ENCODE measurements around the gene MRAP. TPM values are rescaled to one million over a fixed set of nuclear protein-coding genes. Genes with fewer than 3 reads are reported as not detected.

The MRAP gene
- total RNA-seq, 1 experiment from 2014 or later, result not detected

GRCh38 chr21:32276671-32277070 is 22.0 kb upstream of the MRAP start:
- ATAC-seq, result no peak
- H3K27ac ChIP-seq (ENCODE audit: low read depth, low read length), result no peak overlapping the region
- no peak overlapping the region for H3K4me3 ChIP-seq (replicated peaks in 1 of 2; ENCODE audit: low read depth in 1 of 2, low read length in 2 of 2)
- H2AFZ ChIP-seq (ENCODE audit: low read depth, low read length, poor library complexity, severe bottlenecking), result no peak overlapping the region
- ChIA-PET POLR2A (no interaction called here), RAD21 (ENCODE audit: low non-redundant PET in 1 of 2, low total read pairs in 2 of 2, uncharacterized antibody in 2 of 2, unreplicated experiment in 2 of 2) (no interaction called here), CTCF (interaction anchor here (1.0 to 1.6 kb wide), 3 partner anchors 18 to 495 kb away, joined by 3 to 6 read pairs (median 4); no protein-coding TSS in a partner anchor)
- BruUV-seq (replicated peaks), result no TSS peak
- intact Hi-C loops (cut with micrococcal nuclease), result no loop called here
- H3K36me3 ChIP-seq (ENCODE audit: control insufficient read depth in 1 of 2, insufficient read depth in 2 of 2, low read length in 2 of 2), result peaks cover 9 to 17% of the 10 kb centered on the region in 2 experiments; a peak in 2 of 4 replicates
- H3K27me3 ChIP-seq (ENCODE audit: insufficient read depth, low read length), result no peaks in the 10 kb centered on the region
- H3K4me1 ChIP-seq (ENCODE audit: control insufficient read depth in 1 of 2, insufficient read depth in 2 of 2, low read length in 2 of 2), result peaks cover 14 to 20% of the 10 kb centered on the region in 2 experiments; a peak in 3 of 4 replicates
- no peaks in the 10 kb centered on the region for H4K20me1 ChIP-seq (ENCODE audit: insufficient read depth)
- H3K79me2 ChIP-seq (ENCODE audit: insufficient read depth, low read length), result peaks cover 40% of the 10 kb centered on the region
- no peak for DNase-seq (ENCODE audit: low read depth, low spot score)
- H3K4me2 ChIP-seq (ENCODE audit: low read length), result no peak overlapping the region
- H3K9me2 ChIP-seq (ENCODE audit: insufficient read depth), result no peaks in the 10 kb centered on the region
- H3K9me3 ChIP-seq (ENCODE audit: control insufficient read depth in 1 of 2, insufficient read depth in 1 of 2, low read depth in 1 of 2, low read length in 2 of 2), result no peaks in the 10 kb centered on the region
- H3K9ac ChIP-seq (ENCODE audit: low read length), result no peak overlapping the region
- no peak for TF ChIP-seq SP1 (IDR thresholded peaks at IDR 0.05; ENCODE audit: low read depth)
- TF ChIP-seq TCF7L2 (IDR thresholded peaks at IDR 0.05; ENCODE audit: borderline replicate concordance, extremely low read depth, insufficient read depth, insufficient read length), result no peak
- TF ChIP-seq CTCF (IDR thresholded peaks at IDR 0.05 in 2 of 3, conservative IDR thresholded peaks at IDR 0.05 in 1 of 3; ENCODE audit: borderline replicate concordance in 1 of 3, insufficient read depth in 1 of 3, low read depth in 2 of 3, low read length in 2 of 3), result no peak
- no peak for TF ChIP-seq ZFX (IDR thresholded peaks at IDR 0.05)
- no peak for TF ChIP-seq EZH2phosphoT487 (IDR thresholded peaks at IDR 0.05; ENCODE audit: borderline replicate concordance)
- TF ChIP-seq ZNF274 (IDR thresholded peaks at IDR 0.05; ENCODE audit: low read depth, low read length), result no peak
- no peak for TF ChIP-seq POLR2A (IDR thresholded peaks at IDR 0.05; ENCODE audit: borderline replicate concordance, extremely low read depth, insufficient read depth, insufficient read length)
- TF ChIP-seq FOSL1 (IDR thresholded peaks at IDR 0.05; ENCODE audit: low read depth), result no peak
- TF ChIP-seq EGR1 (IDR thresholded peaks at IDR 0.05; ENCODE audit: low read depth), result no peak
- TF ChIP-seq YY1 (IDR thresholded peaks at IDR 0.05; ENCODE audit: extremely low read depth, insufficient replicate concordance, low read depth, low read length), result no peak
- TF ChIP-seq ZBTB33 (IDR thresholded peaks at IDR 0.05; ENCODE audit: extremely low read depth, insufficient replicate concordance, low read length), result no peak
- no peak for TF ChIP-seq JUND (IDR thresholded peaks at IDR 0.05)
- no peak for TF ChIP-seq SRF (IDR thresholded peaks at IDR 0.05; ENCODE audit: low read depth)
- TF ChIP-seq REST (IDR thresholded peaks at IDR 0.05; ENCODE audit: low read depth), result no peak
- TF ChIP-seq CBX3 (IDR thresholded peaks at IDR 0.05; ENCODE audit: low read depth), result no peak
- no peak for TF ChIP-seq EZH2 (IDR thresholded peaks at IDR 0.05)
- TF ChIP-seq MAX (IDR thresholded peaks at IDR 0.05), result no peak
- no peak for TF ChIP-seq POLR2AphosphoS5 (IDR thresholded peaks at IDR 0.05; ENCODE audit: low read depth, low read length)
- no peak for TF ChIP-seq CEBPB (IDR thresholded peaks at IDR 0.05; ENCODE audit: low read depth)

Measured in HCT116 (cell line).